Measurements from ENCODE around the gene DHH. TPM values are rescaled to one million over a fixed set of nuclear protein-coding genes. Genes with fewer than 3 reads are reported as not detected.

The DHH gene
- total RNA-seq, 4 donors from 2014 or later = 0.26 to 1.7 (median 1.5) TPM; not detected in 1

DNA sequence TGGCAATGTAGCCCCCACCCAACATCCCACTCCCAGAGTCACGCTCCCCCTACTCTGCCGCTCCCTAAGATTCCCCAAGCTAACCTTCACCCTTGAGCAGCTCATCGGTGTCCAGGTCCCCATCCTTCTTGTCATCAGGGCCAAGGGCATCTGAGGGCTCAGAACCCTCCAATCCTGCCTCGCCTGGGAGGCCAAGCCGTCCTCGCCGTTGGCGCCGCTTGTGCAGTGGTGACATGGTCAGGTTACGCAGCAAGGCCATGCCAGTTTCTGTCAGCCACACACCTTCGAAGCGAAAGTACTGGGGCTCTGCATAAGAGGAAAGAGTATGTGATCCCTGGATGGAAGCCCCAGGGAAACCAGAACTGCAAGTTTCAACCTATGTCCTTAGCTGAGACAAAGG, 49.9 kb downstream of the DHH start:
- H3K27ac ChIP-seq = no peak overlapping the region
- no peak for DNase-seq

DNA sequence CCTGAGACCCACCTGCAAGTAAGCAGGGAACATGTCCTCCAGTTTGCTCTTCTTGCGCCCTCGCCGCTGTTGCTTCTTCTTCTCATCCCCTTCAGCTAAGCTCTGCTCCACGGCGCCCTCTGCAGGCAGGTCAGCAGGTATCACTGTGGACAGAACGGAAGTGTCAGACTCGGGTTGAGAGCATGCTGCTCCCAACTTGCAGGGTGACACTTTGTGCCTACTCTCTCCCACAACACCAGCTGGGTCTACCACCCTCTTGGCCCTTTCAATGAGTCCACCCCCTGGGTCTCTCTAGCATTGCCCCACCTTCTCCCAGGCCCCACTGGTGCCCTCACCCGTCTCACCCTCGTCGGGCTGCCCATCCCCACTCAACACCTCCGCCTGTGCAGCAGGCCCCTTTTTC, 50.7 kb downstream of the DHH start:
- H3K36me3 ChIP-seq = peaks cover 0 to 3% of the 10 kb centered on the region in 2 donors
- H3K4me1 ChIP-seq = no peaks in the 10 kb centered on the region
- H3K4me3 ChIP-seq = no peak overlapping the region
- H3K27ac ChIP-seq = no peak overlapping the region
- DNase-seq = no peak
- intact Hi-C loops (cut with DNase I; ENCODE audit: low total_unique reads) = no loop called here
- TF ChIP-seq, protein P1, sequence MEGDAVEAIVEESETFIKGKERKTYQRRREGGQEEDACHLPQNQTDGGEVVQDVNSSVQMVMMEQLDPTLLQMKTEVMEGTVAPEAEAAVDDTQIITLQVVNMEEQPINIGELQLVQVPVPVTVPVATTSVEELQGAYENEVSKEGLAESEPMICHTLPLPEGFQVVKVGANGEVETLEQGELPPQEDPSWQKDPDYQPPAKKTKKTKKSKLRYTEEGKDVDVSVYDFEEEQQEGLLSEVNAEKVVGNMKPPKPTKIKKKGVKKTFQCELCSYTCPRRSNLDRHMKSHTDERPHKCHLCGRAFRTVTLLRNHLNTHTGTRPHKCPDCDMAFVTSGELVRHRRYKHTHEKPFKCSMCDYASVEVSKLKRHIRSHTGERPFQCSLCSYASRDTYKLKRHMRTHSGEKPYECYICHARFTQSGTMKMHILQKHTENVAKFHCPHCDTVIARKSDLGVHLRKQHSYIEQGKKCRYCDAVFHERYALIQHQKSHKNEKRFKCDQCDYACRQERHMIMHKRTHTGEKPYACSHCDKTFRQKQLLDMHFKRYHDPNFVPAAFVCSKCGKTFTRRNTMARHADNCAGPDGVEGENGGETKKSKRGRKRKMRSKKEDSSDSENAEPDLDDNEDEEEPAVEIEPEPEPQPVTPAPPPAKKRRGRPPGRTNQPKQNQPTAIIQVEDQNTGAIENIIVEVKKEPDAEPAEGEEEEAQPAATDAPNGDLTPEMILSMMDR (IDR thresholded peaks at IDR 0.05) = peak in 3 of 4 experiments; percentile 18 to 40 (median 34)
- no peak for TF ChIP-seq POLR2A (IDR thresholded peaks at IDR 0.05)
- H3K9me3 ChIP-seq = no peaks in the 10 kb centered on the region
- H3K27me3 ChIP-seq = no peaks in the 10 kb centered on the region

More for the DNA sequence above, 49.9 kb downstream of the DHH start:
- no peak for TF ChIP-seq POLR2A (IDR thresholded peaks at IDR 0.05)
- TF ChIP-seq, protein P1 (IDR thresholded peaks at IDR 0.05) = no peak
- no peaks in the 10 kb centered on the region for H3K9me3 ChIP-seq
- H3K4me3 ChIP-seq = no peak overlapping the region
- H3K27me3 ChIP-seq = no peaks in the 10 kb centered on the region
- H3K4me1 ChIP-seq = no peaks in the 10 kb centered on the region
- intact Hi-C loops (cut with DNase I; ENCODE audit: low total_unique reads) = no loop called here
- peaks cover 0 to 3% of the 10 kb centered on the region in 2 donors for H3K36me3 ChIP-seq

DNA sequence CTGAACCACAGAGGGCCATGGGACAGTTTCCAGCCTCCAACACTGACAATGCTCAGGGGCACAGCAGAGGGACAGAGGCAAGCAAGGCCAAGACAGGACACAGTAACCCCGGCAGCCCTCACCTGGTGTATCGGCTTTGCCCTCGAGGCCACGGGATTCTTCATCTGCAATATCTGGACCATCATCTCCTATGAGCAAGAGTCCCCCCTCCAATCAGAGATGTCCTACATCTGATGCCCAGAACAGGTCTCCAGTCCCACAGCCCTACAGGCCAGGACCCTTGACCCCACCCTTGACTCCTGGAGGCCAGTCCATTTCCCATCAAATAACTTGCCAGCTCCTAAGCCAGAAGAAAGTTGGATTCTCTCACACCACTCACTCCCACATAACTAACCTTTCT, 51.4 kb downstream of the DHH start:
- DNase-seq = no peak
- no peaks in the 10 kb centered on the region for H3K9me3 ChIP-seq

GRCh38 chr12:49041881-49042484, 52.6 kb downstream of the DHH start:
- DNase-seq = no peak
- Histone ChIP-seq H3K27ac (no peak overlapping the region), H3K4me3 (no peak overlapping the region), H3K9me3 (no peaks in the 10 kb centered on the region), H3K27me3 (no peaks in the 10 kb centered on the region), H3K4me1 (no peaks in the 10 kb centered on the region), H3K36me3 (no peaks in the 10 kb centered on the region)
- intact Hi-C loops (cut with DNase I; ENCODE audit: low total_unique reads) = no loop called here
- TF ChIP-seq POLR2A (IDR thresholded peaks at IDR 0.05) = no peak
- TF ChIP-seq, protein P1 (IDR thresholded peaks at IDR 0.05) = no peak

More for the DNA sequence above, 51.4 kb downstream of the DHH start:
- H3K27me3 ChIP-seq = no peaks in the 10 kb centered on the region
- H3K27ac ChIP-seq = no peak overlapping the region
- TF ChIP-seq POLR2A (IDR thresholded peaks at IDR 0.05) = no peak
- TF ChIP-seq, protein P1 (IDR thresholded peaks at IDR 0.05) = no peak
- no peak overlapping the region for H3K4me3 ChIP-seq
- intact Hi-C loops (cut with DNase I; ENCODE audit: low total_unique reads) = no loop called here
- H3K36me3 ChIP-seq = no peaks in the 10 kb centered on the region
- H3K4me1 ChIP-seq = no peaks in the 10 kb centered on the region

GRCh38 chr12:49041036-49041880, 53.3 kb downstream of the DHH start:
- Histone ChIP-seq H3K4me1 (no peaks in the 10 kb centered on the region), H3K27me3 (no peaks in the 10 kb centered on the region), H3K4me3 (no peak overlapping the region), H3K27ac (no peak overlapping the region), H3K36me3 (no peaks in the 10 kb centered on the region), H3K9me3 (no peaks in the 10 kb centered on the region)
- TF ChIP-seq POLR2A (IDR thresholded peaks at IDR 0.05) = no peak
- TF ChIP-seq, protein P1 (IDR thresholded peaks at IDR 0.05) = no peak
- no peak for DNase-seq
- intact Hi-C loops (cut with DNase I; ENCODE audit: low total_unique reads) = no loop called here
